ENCODE measurements around the gene EGFLAM. TPM values are rescaled to one million over a fixed set of nuclear protein-coding genes. Genes with fewer than 3 reads are reported as not detected.
A peak's percentile ranks its signal among the peaks of the same experiment; 100 is the strongest.

EGFLAM gene
- total RNA-seq, 1 experiment from 2014 or later: 1.1 TPM

- Mint-ChIP-seq H3K27me3 (ENCODE audit: low read depth) (no peaks in the 10 kb centered on the region), H3K27ac (no peak overlapping the region), H3K36me3 (no peaks in the 10 kb centered on the region), H3K4me3 (no peak overlapping the region), H3K9me3 (no peaks in the 10 kb centered on the region), H3K4me1 (peaks cover 27% of the 10 kb centered on the region)
- POLR2A ChIA-PET: no interaction called here
- TF ChIP-seq ELF4 (CRISPR knock-in tag; IDR thresholded peaks at IDR 0.05; ENCODE audit: low read depth) (no peak), ZNF232 (CRISPR knock-in tag; IDR thresholded peaks at IDR 0.05) (no peak), MYBL2 (CRISPR knock-in tag; IDR thresholded peaks at IDR 0.05) (no peak), ZNF138 (CRISPR knock-in tag; conservative IDR thresholded peaks at IDR 0.05) (no peak), NR3C1 (CRISPR knock-in tag; conservative IDR thresholded peaks at IDR 0.05; ENCODE audit: low read depth) (no peak), KAT7 (CRISPR knock-in tag; IDR thresholded peaks at IDR 0.05; ENCODE audit: borderline replicate concordance) (no peak), TP53 (CRISPR knock-in tag; IDR thresholded peaks at IDR 0.05) (no peak), IRF2 (CRISPR knock-in tag; IDR thresholded peaks at IDR 0.05; ENCODE audit: borderline replicate concordance, low read depth) (no peak), MAX (CRISPR knock-in tag; IDR thresholded peaks at IDR 0.05) (no peak), FOXP4 (CRISPR knock-in tag; IDR thresholded peaks at IDR 0.05) (no peak), ETV6 (CRISPR knock-in tag; IDR thresholded peaks at IDR 0.05) (no peak), RORB (CRISPR knock-in tag; IDR thresholded peaks at IDR 0.05) (no peak), CREM (CRISPR knock-in tag; IDR thresholded peaks at IDR 0.05) (no peak)
- ATAC-seq: no peak
- CTCF ChIA-PET: interaction anchor here (0.7 to 1.4 kb wide), 2 partner anchors 13 to 386 kb away, joined by 3 read pairs; no protein-coding TSS in a partner anchor
- DNase-seq (ENCODE audit: low spot score): no peak
Measured at GRCh38 chr5:38424148-38425060, 166.0 kb downstream of the EGFLAM start.

- ChIA-PET POLR2A (no interaction called here), CTCF (interaction anchor here (1.3 kb wide), 1 partner anchor 15 kb away, joined by 4 read pairs; no protein-coding TSS in a partner anchor)
- no peak for ATAC-seq
- no peak overlapping the region for H3K27ac Mint-ChIP-seq
- peaks cover 27% of the 10 kb centered on the region for H3K4me1 Mint-ChIP-seq
- no peak for DNase-seq (ENCODE audit: low spot score)
- H3K27me3 Mint-ChIP-seq (ENCODE audit: low read depth): no peaks in the 10 kb centered on the region
- H3K36me3 Mint-ChIP-seq: no peaks in the 10 kb centered on the region
- H3K4me3 Mint-ChIP-seq: no peak overlapping the region
- no peaks in the 10 kb centered on the region for H3K9me3 Mint-ChIP-seq
- TF ChIP-seq ZNF138 (CRISPR knock-in tag; conservative IDR thresholded peaks at IDR 0.05) (no peak), NFE2L1 (CRISPR knock-in tag; IDR thresholded peaks at IDR 0.05) (no peak), FOXP1 (CRISPR knock-in tag; IDR thresholded peaks at IDR 0.05; ENCODE audit: borderline replicate concordance) (no peak)
Measured at GRCh38 chr5:38426490-38426889, 168.1 kb downstream of the EGFLAM start.

- ATAC-seq: no peak
- Mint-ChIP-seq H3K27ac (no peak overlapping the region), H3K4me3 (no peak overlapping the region), H3K36me3 (no peaks in the 10 kb centered on the region), H3K4me1 (peaks cover 27% of the 10 kb centered on the region), H3K27me3 (ENCODE audit: low read depth) (no peaks in the 10 kb centered on the region), H3K9me3 (no peaks in the 10 kb centered on the region)
- DNase-seq (ENCODE audit: low spot score): no peak
- TF ChIP-seq PREB (CRISPR knock-in tag; IDR thresholded peaks at IDR 0.05; ENCODE audit: borderline replicate concordance): no peak
- no peak for TF ChIP-seq NFYB (CRISPR knock-in tag; conservative IDR thresholded peaks at IDR 0.05; ENCODE audit: low read depth)
- TF ChIP-seq OVOL2 (CRISPR knock-in tag; IDR thresholded peaks at IDR 0.05; ENCODE audit: borderline replicate concordance): no peak
- peak; percentile 13; the same call in 1 of the 2 replicates for TF ChIP-seq PRDM15 (CRISPR knock-in tag; IDR thresholded peaks at IDR 0.05)
- no peak for TF ChIP-seq GTF2I (CRISPR knock-in tag; conservative IDR thresholded peaks at IDR 0.05)
- ChIA-PET POLR2A (no interaction called here), CTCF (interaction anchor here (1.3 kb wide), 1 partner anchor 14 kb away, joined by 4 read pairs; no protein-coding TSS in a partner anchor)
Measured at GRCh38 chr5:38426986-38427950, 168.9 kb downstream of the EGFLAM start.
